Right lobe of liver (tissue), 6 donors: ENCODE results near the gene STX1B. TPM values are rescaled to one million over a fixed set of nuclear protein-coding genes. Genes with fewer than 3 reads are reported as not detected.
A peak's percentile ranks its signal among the peaks of the same experiment; 100 is the strongest.

Source experiments
- ATAC-seq, 4 donors: fragments of 200-7000 bp; cut with Tn5 transposase; one replicate each; pipeline ENCODE4 v1.9.1; 2020; ENCODE audit warnings: mild to moderate bottlenecking in 4 of 4, moderate library complexity in 4 of 4
- DNase-seq, 3 donors: peaks; one replicate each; pipeline ENCODE4 v3.0.0-alpha.2; 2020
- H3K27ac ChIP-seq, 3 donors: fragments of 200-600 bp; one replicate each; pipeline ENCODE4 v1.8.0; 2022
- H3K27me3 ChIP-seq, 2 donors: fragments of 200-600 bp; one replicate each; pipeline ENCODE4 v1.8.0; 2022
- H3K36me3 ChIP-seq, 4 donors: fragments of 200-600 bp; sonication (generic) in 1 of 4; one replicate each; pipeline versions ENCODE4 v1.5.1 to v1.8.0; 2017 to 2022; ENCODE audit warnings: control low read depth in 1 of 4
- H3K4me1 ChIP-seq, 4 donors: fragments of 200-600 bp; sonication (generic) in 1 of 4; one replicate each; pipeline versions ENCODE4 v1.5.1 to v1.8.0; 2017 to 2022; ENCODE audit warnings: control low read depth in 1 of 4
- H3K4me3 ChIP-seq, 3 donors: fragments of 200-600 bp; one replicate each; pipeline ENCODE4 v1.8.0; 2022
- H3K9me3 ChIP-seq, 4 donors: fragments of 200-600 bp; sonication (generic) in 1 of 4; one replicate each; pipeline versions ENCODE4 v1.5.1 to v1.8.0; 2017 to 2022; ENCODE audit warnings: control low read depth in 1 of 4
- CTCF ChIP-seq, 4 donors: fragments of 200-600 bp in 3 of 4; fragments of 450-650 bp in 1 of 4; IDR thresholded peaks; one replicate each; pipeline versions ENCODE4 v1.5.1 to v1.8.0; 2016 to 2022; ENCODE audit warnings: antibody characterized with exemption in 4 of 4, mild to moderate bottlenecking in 2 of 4
- POLR2A ChIP-seq: fragments of 450-650 bp; IDR thresholded peaks from one replicate; pipeline ENCODE4 v1.6.1; 2017; ENCODE audit warnings: antibody characterized with exemption, mild to moderate bottlenecking
- WGBS: methylation state at CpG from one replicate; pipeline ENCODE4 v1.1.6; 2018; ENCODE audit warnings: low coverage, low lambda C conversion rate; ENCODE audit not compliant: insufficient coverage; ENCODE audit errors: missing lambda C conversion rate; 5-methylcytosine and 5-hydroxymethylcytosine counted together
- intact Hi-C, 2 donors: fragments of 100-400 bp; cut with DNase I; formaldehyde crosslinking; loops; one replicate each; pipeline versions ENCODE4 v1.11.2 to v1.14.1; 2022
- total RNA-seq, 6 experiments: library from RNA; depleted of rRNA in 2 of 6; stranded (reverse); fragments of >200 nt in 2 of 6; fragmentation: NEBNext Ultra II Directional in 3 of 6; extraction: Animal tissue kit (Norgen Biotek cat#: 25700) in 3 of 6; gene quantifications; one replicate each; pipeline versions ENCODE4 v1.1.0 to v1.2.4, GENCODE V29; 2016 to 2023
- donor health status: DM: no; HTN: yes; CAD: no.
- donor health status: DM: no; HTN: no; CAD: no.
- donor health status: DM: no; HTN: no; CAD: no.
- donor health status: DM: no; HTN: yes; CAD: no.
- donor health status: DM: no; HTN: yes; CAD: no.

Gene STX1B
- total RNA-seq, 6 experiments from 2014 or later: 0.61 to 4.5 (median 2.6) TPM

- no peaks in the 10 kb centered on the region for H3K27me3 ChIP-seq
- DNase-seq: no peak
- H3K9me3 ChIP-seq: no peaks in the 10 kb centered on the region
- intact Hi-C loops: no loop called here
- H3K27ac ChIP-seq: no peak overlapping the region
- H3K36me3 ChIP-seq: peaks cover 0 to 69% (median 38%) of the 10 kb centered on the region in 4 donors
- no peak overlapping the region for H3K4me3 ChIP-seq
- 90% methylated on average over 3 of the region's 11 CpGs for WGBS
- no peak for ATAC-seq
- no peak for TF ChIP-seq CTCF (IDR thresholded peaks at IDR 0.05)
- no peak for TF ChIP-seq POLR2A
- peaks cover 0 to 17% (median 4%) of the 10 kb centered on the region in 4 donors for H3K4me1 ChIP-seq
These were observed 49.1 kb downstream of the STX1B start for GRCh38 chr16:30961384-30961783.

GRCh38 chr16:30958175-30959079 is 52.0 kb downstream of the STX1B start:
- Histone ChIP-seq H3K27me3 (no peaks in the 10 kb centered on the region), H3K27ac (peak overlapping the region in 2 of 3 donors; percentile 98 to 99), H3K4me3 (peak overlapping the region; percentile 64 to 87 (median 84)), H3K4me1 (peaks cover 0 to 43% (median 14%) of the 10 kb centered on the region in 4 donors), H3K9me3 (no peaks in the 10 kb centered on the region), H3K36me3 (peaks cover 0 to 43% (median 21%) of the 10 kb centered on the region in 4 donors)
- 5% methylated on average over 16 of the region's 55 CpGs for WGBS
- ATAC-seq (peak; percentile 5 to 17 (median 7)), DNase-seq (no peak)
- intact Hi-C loops: no loop called here
- TF ChIP-seq POLR2A (no peak), CTCF (IDR thresholded peaks at IDR 0.05) (no peak)

- Histone ChIP-seq H3K27ac (peak within 1 kb of the TSS; percentile 94 to 99 (median 98)), H3K9me3 (no peaks in the 10 kb centered on the region), H3K4me1 (peaks cover 0 to 51% (median 18%) of the 10 kb centered on the region in 4 donors), H3K27me3 (no peaks in the 10 kb centered on the region), H3K36me3 (peaks cover 0 to 35% (median 18%) of the 10 kb centered on the region in 4 donors), H3K4me3 (peak within 1 kb of the TSS; percentile 64 to 87 (median 84))
- peak; percentile 97 to 98 (median 98) for DNase-seq
- ATAC-seq: peak; percentile 89 to 91 (median 90)
- TF ChIP-seq CTCF (IDR thresholded peaks at IDR 0.05) (no peak), POLR2A (peak; percentile 58)
- 0% methylated on average over 6 of the region's 85 CpGs for WGBS
- intact Hi-C loops: no loop called here
These were observed 52.8 kb downstream of the STX1B start, which contains the start of gene SETD1A for GRCh38 chr16:30957456-30958174. Gene SETD1A, plus strand, starts transcription at chr16:30957754. Its CDS starts 978 bp downstream, at chr16:30958732.

GRCh38 chr16:30956601-30957455 is 53.6 kb downstream of the STX1B start:
- Histone ChIP-seq H3K27me3 (no peaks in the 10 kb centered on the region), H3K27ac (peak overlapping the region; percentile 94 to 99 (median 98)), H3K9me3 (no peaks in the 10 kb centered on the region), H3K4me3 (peak overlapping the region; percentile 64 to 87 (median 84)), H3K4me1 (peaks cover 0 to 59% (median 21%) of the 10 kb centered on the region in 4 donors), H3K36me3 (peaks cover 0 to 27% (median 12%) of the 10 kb centered on the region in 4 donors)
- intact Hi-C loops: no loop called here
- peak; percentile 67 to 73 (median 72) for ATAC-seq
- DNase-seq: peak; percentile 85 to 87 (median 86)
- TF ChIP-seq POLR2A: no peak
- peak in 1 of 4 donors; percentile 21 for TF ChIP-seq CTCF (IDR thresholded peaks at IDR 0.05)
- 29% methylated on average over 16 of the region's 42 CpGs for WGBS
